ENCODE data around the gene SH2B3.

Gene SH2B3

DNA sequence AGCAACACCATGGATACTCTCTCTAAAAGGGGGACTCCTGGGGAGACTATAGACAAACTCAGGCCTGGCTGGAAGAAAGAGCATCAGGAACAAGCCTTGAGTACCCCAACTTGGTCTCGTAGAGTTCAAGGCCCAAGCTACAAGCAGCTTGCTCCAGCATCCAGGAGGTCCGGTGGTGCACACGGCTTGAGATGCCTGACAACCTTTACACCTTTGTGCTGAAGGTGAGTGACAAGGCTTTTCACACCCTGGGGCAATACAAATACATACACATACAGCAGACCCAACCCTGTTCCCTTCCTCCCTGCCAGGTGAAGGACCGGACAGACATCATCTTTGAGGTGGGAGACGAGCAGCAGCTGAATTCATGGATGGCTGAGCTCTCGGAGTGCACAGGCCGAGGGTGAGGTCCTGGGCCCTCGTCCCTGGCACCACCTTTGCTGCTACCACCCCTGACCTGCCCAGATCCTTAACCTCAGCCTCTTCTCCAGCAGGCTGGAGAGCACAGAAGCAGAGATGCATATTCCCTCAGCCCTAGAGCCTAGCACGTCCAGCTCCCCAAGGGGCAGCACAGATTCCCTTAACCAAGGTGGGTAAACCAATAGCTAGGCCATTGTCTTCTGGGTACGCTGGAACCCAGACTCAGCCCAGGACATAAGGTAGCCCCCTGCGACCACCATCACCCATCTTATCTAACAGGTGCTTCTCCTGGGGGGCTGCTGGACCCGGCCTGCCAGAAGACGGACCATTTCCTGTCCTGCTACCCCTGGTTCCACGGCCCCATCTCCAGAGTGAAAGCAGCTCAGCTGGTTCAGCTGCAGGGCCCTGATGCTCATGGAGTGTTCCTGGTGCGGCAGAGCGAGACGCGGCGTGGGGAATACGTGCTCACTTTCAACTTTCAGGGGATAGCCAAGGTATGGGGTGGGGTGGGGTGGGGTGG lies 41.2 kb downstream of the SH2B3 start:
- peaks cover 10 to 92% (median 75%) of the 10 kb centered on the region in 3 donors for H3K36me3 ChIP-seq
- TF ChIP-seq, protein P1, sequence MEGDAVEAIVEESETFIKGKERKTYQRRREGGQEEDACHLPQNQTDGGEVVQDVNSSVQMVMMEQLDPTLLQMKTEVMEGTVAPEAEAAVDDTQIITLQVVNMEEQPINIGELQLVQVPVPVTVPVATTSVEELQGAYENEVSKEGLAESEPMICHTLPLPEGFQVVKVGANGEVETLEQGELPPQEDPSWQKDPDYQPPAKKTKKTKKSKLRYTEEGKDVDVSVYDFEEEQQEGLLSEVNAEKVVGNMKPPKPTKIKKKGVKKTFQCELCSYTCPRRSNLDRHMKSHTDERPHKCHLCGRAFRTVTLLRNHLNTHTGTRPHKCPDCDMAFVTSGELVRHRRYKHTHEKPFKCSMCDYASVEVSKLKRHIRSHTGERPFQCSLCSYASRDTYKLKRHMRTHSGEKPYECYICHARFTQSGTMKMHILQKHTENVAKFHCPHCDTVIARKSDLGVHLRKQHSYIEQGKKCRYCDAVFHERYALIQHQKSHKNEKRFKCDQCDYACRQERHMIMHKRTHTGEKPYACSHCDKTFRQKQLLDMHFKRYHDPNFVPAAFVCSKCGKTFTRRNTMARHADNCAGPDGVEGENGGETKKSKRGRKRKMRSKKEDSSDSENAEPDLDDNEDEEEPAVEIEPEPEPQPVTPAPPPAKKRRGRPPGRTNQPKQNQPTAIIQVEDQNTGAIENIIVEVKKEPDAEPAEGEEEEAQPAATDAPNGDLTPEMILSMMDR (IDR thresholded peaks at IDR 0.05) = no peak
- H3K27ac ChIP-seq = no peak overlapping the region
- peak in 1 of 2 donors; percentile 61 for DNase-seq
- intact Hi-C loops (cut with DNase I; ENCODE audit: low total_unique reads) = no loop called here
- H3K4me3 ChIP-seq = no peak overlapping the region
- peaks cover 0 to 29% (median 17%) of the 10 kb centered on the region in 4 donors for H3K4me1 ChIP-seq
- no peaks in the 10 kb centered on the region for H3K27me3 ChIP-seq
- H3K9me3 ChIP-seq = no peaks in the 10 kb centered on the region

DNA sequence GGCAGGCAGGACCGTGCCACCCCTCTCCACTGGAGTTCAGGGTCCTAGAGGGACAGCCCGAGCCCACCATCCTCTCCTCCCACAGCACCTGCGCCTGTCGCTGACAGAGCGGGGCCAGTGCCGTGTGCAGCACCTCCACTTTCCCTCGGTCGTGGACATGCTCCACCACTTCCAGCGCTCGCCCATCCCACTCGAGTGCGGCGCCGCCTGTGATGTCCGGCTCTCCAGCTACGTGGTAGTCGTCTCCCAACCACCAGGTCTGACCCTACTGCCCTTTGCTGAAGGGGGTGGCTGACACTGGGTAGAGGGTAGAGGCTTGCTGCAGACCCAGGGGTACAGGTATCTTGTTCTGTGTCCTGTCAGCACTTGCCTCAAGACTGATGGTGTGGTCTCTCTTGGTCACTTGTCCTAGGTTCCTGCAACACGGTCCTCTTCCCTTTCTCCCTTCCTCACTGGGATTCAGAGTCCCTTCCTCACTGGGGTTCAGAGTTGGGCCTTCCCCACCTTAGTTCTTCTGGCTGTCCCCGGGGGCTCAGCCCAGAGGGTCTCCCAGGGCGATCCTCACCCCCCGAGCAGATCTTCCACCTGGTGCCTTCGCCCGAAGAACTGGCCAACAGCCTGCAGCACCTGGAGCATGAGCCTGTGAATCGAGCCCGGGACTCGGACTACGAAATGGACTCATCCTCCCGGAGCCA lies 42.0 kb downstream of the SH2B3 start:
- intact Hi-C loops (cut with DNase I; ENCODE audit: low total_unique reads) = no loop called here
- no peaks in the 10 kb centered on the region for H3K9me3 ChIP-seq
- peaks cover 0 to 29% (median 17%) of the 10 kb centered on the region in 4 donors for H3K4me1 ChIP-seq
- peaks cover 15 to 96% (median 75%) of the 10 kb centered on the region in 3 donors for H3K36me3 ChIP-seq
- H3K27me3 ChIP-seq = no peaks in the 10 kb centered on the region
- no peak overlapping the region for H3K27ac ChIP-seq
- TF ChIP-seq, protein P1 (IDR thresholded peaks at IDR 0.05) = no peak
- DNase-seq = peak in 1 of 2 donors; percentile 57
- no peak overlapping the region for H3K4me3 ChIP-seq

DNA sequence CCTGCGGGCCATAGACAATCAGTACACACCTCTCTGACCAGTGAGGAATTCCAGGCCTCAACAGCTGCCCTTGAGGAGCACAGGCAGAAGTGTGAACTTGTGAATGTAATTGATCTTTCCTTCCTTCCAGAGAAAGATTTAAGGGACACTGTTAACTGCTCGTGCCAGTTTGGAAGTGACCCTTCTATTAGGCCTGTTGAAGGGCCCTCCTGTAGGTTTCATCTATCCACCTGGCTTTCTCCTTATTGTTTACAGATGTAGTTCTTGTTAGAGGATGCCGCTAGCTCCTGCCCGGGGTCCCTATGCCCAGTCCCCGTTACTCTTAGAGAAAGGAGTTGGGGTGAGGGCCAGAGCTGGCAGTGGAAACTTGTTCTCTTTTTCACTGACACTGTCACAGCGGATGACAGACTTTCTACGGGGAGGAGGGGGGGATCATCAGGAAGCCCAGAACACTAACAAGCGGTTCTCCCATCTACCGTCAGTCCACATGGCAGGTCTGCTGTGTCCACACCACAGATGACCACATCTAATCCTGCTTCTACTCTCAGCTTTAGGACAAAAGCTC lies 42.6 kb downstream of the SH2B3 start:
- Histone ChIP-seq H3K4me3 (no peak overlapping the region), H3K27ac (no peak overlapping the region), H3K27me3 (no peaks in the 10 kb centered on the region), H3K9me3 (no peaks in the 10 kb centered on the region), H3K4me1 (peaks cover 0 to 29% (median 17%) of the 10 kb centered on the region in 4 donors), H3K36me3 (peaks cover 21 to 96% (median 78%) of the 10 kb centered on the region in 3 donors)
- intact Hi-C loops (cut with DNase I; ENCODE audit: low total_unique reads) = no loop called here
- DNase-seq = peak in 1 of 2 donors; percentile 39
- TF ChIP-seq, protein P1 (IDR thresholded peaks at IDR 0.05) = no peak

DNA sequence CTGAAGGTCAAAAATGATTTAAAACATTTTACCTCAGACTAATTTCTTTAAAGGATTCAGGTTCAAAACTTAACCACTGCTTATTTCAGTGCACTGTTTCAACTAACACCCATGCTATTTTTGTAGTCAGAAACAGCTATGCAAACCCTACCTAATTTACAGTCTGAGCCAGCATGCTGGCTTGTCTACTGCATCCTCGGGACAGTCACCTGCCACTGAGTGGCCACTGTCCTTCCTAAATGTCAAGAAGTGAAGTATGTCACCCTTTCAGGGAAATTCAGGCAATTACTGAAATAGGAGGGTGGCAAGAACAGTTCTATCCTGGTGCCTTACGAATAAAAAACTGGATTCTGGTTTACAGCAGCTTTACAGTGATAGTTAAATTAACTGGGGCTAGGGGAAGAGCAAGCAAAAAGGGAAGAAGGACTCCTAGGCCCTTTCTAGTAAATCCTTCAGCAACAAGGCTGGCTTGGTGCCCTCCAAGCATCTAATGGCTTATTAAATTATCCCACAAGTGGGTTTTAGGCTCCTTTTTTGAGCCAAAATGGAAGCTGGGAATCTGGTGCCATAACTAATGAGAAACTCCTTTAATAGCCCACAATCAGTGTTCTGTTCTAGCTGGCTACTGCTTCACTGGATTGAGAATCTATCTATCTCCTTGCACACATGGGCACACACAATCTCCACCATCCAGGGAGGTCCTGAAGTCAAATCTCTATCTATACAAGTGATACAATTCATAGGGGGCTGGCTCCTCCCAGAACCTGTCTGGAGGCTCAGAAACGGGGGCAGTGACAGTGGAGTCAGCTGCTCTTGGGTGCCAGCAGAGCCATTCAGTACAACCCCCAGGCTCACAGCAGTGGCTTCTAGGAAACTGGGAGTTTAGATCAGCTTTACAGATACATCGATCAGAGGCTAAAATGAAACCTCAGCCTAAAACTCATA lies 43.4 kb downstream of the SH2B3 start:
- peak in 1 of 2 donors; percentile 34 for DNase-seq
- H3K36me3 ChIP-seq = peaks cover 29 to 96% (median 86%) of the 10 kb centered on the region in 3 donors
- intact Hi-C loops (cut with DNase I; ENCODE audit: low total_unique reads) = no loop called here
- H3K4me1 ChIP-seq = peaks cover 0 to 29% (median 17%) of the 10 kb centered on the region in 4 donors
- H3K27ac ChIP-seq = no peak overlapping the region
- H3K4me3 ChIP-seq = no peak overlapping the region
- H3K27me3 ChIP-seq = no peaks in the 10 kb centered on the region
- H3K9me3 ChIP-seq = no peaks in the 10 kb centered on the region
- TF ChIP-seq, protein P1 (IDR thresholded peaks at IDR 0.05) = no peak

DNA sequence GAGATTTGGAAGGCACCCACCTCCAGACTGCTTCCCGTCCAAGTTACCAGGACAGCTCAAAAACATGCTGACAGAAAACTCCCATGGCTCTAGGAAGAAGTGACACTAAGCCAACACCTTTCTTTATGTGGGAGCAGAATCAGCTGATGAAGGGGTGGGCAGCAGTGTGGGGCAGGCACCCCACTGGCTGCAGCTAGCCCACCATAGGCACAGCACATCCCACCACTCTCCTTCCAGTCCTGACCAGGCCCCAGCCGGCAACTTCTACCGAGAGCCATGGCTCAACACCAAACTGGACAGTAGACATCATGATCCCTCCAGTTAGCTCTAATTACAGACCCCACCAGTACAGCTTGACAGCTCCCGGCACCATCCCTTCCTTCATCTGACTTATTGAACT lies 45.0 kb downstream of the SH2B3 start:
- intact Hi-C loops (cut with DNase I; ENCODE audit: low total_unique reads) = no loop called here

More for the DNA sequence above, 45.0 kb downstream of the SH2B3 start:
- Histone ChIP-seq H3K27me3 (no peaks in the 10 kb centered on the region), H3K4me1 (peaks cover 0 to 23% (median 13%) of the 10 kb centered on the region in 4 donors), H3K27ac (no peak overlapping the region), H3K4me3 (no peak overlapping the region), H3K9me3 (no peaks in the 10 kb centered on the region), H3K36me3 (peaks cover 40 to 96% (median 87%) of the 10 kb centered on the region in 3 donors)
- peak in 1 of 2 donors; percentile 32 for DNase-seq
- TF ChIP-seq, protein P1 (IDR thresholded peaks at IDR 0.05) = no peak
